ENCODE data around the gene XRCC2.
"Not testable (repeated sequence)": the region's sequence is repeated elsewhere in the genome, so short reads cannot be mapped to it uniquely, and the experiment has no call there.

XRCC2 gene

GRCh38 chr7:152664636-152665035 lies 11.3 kb downstream of the XRCC2 start:
- no peak for DNase-seq (ENCODE audit: low read depth, low spot score)

DNA sequence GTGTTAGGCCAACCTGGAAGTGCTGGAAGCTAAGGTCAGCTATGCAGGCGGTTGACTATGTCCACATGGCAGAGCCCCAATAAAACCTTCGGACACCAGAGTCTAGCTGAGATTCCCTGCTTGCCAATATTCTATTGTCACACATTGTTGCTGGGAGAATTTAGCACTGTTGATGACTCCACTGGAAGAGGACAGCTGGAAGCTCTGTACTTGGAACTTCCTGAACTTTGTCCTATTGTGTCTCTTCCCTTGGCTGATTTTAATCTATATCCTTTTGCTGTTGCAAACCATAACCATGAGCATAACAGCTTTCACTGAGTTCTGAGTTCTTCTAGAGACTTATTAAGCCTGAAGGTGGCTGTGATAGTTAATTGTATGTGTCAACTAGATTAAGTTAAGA lies 12.0 kb downstream of the XRCC2 start:
- DNase-seq (ENCODE audit: low read depth, low spot score) = no peak

DNA sequence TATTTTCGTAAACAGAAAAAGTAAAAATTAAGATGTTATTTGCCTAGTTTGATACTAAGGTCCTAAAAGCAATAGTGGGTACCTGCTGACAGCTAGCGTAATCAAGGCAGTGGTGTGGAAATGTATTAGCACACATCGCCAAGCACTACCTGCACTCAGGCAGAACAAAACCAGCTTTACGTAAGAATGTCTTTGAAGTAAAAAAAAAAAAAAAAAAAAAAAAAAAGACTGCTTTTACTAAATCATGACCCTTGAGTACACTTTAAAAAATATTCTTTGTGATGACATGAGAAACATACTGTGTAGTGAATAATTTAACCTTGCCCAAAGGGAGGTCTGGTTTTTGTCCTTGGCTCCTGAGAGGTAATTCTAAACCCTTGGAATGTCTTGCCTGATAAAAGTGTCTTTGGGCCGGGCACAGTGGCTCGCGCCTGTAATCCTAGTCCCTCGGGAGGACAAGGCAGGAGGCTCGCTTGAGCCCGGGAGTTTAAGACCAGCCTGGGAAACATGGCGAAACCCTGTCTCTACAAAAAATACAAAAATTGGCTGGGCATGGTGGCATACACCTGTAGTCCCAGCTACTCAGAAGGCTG lies 12.7 kb downstream of the XRCC2 start:
- no peak for DNase-seq (ENCODE audit: low read depth, low spot score)

DNA sequence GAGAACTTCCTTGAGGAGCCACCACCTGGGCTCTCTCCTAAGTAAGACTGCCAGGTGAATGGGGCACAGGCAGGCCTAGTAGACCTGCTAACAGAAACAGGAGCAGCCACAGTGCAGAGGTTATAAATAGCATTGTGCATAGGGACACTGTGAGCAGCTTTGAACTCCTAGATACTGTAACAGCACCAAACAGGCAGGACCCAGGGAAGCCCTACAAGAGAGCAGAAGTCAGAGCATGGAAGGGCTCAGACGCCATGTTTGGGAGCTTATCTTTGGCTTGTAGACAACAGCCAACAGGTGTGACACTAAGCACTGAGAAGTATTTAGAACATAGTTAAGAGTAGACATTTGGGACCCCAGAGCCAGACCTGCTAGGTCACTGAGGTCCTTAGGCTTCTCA lies 14.5 kb downstream of the XRCC2 start:
- DNase-seq (ENCODE audit: low read depth, low spot score) = no peak

- DNase-seq (ENCODE audit: low read depth, low spot score) = no peak
These were observed 15.9 kb downstream of the XRCC2 start for GRCh38 chr7:152660021-152660420.

DNA sequence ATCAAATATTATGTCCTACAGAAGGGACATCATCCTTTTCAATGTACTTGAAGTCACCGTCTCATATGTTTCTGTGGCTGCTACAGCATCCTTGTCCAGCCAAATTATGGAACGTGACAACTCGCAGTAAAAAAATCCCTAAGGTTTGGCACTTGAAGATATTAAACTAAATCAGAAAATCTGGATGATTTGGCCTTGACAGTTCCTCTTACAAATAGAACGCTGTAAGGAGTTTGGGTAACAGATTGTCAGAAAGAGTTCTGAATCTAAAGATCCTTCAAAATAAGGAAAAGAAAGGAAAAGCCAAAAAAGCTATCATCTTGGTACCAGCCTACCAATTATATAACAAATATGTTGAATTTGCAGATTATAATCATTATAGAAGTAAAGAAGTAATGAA lies 21.0 kb downstream of the XRCC2 start:
- DNase-seq (ENCODE audit: low read depth, low spot score) = no peak

- DNase-seq (ENCODE audit: low read depth, low spot score) = no peak
These were observed 26.7 kb downstream of the XRCC2 start for GRCh38 chr7:152649220-152649619.

GRCh38 chr7:152647009-152647408 lies 28.9 kb downstream of the XRCC2 start:
- no peak for DNase-seq (ENCODE audit: low read depth, low spot score)

- not testable (repeated sequence) for DNase-seq (ENCODE audit: low read depth, low spot score)
These were observed 29.4 kb downstream of the XRCC2 start for GRCh38 chr7:152646579-152646978.

DNA sequence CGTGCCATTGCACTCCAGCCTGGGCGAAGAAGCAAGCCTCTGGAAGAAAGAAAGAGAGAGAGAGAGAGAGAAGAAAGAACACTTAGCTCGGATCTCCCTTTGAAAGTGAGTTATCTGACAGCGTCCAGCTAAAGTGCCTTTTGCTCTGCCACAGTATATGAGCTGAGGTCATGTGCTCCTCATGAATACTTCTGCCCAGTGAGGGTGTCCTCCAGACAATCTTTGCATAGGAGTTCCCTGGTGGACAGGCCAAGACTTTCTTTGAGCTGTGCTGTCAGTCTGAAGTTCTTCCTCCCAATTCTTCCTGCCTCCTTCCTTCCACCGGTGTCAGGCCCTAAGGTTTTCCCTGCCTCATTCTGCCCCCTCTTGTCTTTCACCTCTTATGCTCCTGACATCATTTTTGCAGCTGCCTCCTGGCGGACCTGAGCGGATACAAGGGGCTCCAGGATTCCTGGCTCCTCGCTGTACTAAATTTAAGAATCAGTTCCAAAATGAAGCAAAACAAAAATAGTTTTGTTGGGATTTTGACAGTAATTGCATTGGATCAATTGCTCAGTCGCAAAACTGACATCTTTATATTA lies 31.9 kb downstream of the XRCC2 start:
- DNase-seq (ENCODE audit: low read depth, low spot score) = no peak

DNA sequence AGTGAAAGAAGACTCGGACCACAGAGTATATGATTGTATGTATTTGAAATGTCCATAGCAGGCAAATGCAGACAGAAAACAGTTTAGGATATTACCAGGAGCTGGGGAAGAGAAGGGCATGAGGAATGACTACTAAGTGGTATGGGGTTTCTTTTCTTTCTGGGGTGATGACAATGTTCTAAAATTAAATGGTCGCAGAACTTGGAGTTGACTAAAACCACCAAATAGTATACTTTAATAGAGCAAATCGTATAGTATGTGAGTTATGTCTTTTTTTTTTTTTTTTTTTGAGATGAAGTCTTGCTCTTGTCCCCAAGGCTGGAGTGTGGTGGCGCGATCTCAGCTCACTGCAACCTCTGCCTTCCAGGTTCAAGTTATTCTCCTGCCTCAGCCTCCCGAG lies 34.6 kb downstream of the XRCC2 start:
- DNase-seq (ENCODE audit: low read depth, low spot score) = no peak

DNA sequence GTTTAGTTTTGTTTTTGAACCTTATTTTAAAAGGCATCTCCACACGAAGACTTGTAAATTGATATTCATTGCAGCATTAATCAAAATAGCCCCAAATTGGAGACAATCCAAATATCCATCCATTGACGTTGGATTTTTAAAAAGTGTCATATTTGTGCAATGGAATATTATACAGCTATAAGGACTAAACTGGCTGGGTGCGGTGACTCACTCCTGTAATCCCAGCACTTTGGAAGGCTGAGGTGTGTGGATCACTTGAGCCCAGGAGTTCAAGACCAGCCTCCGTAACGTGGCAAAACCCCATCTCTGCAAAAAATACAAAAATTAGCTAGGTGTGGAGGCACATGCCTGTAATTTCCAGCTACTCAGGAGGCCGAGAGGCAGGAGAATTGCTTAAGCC lies 35.1 kb downstream of the XRCC2 start:
- DNase-seq (ENCODE audit: low read depth, low spot score) = no peak

DNA sequence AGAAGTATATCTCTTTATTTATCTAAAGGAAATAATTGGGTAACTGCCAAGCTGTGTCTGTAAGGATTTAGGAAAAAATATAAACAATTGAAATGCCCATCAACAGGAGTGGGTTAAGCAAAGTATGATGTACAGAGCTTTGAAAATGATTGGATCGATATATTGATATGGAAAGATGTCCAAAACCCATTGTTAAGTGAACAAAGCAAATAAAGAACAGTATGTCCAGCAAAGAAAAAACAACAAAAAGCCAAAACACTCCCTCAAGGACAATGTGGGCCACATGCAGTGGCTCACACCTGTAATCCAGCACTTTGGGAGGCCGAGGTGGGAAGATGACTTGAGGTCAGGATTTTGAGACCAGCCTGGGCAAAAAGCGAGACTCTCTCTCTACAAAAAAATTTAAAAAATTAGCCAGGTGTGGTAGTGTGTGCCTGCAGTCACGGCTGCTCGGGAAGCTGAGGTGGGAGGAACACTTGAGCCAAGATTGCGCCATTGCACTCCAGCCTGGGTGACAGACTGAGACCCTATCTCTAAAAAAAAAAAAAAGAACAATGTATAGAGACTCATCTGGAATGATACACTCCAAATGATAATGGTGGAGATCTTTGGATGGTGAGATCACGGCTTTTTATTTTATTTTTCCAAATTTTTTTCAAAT lies 37.9 kb downstream of the XRCC2 start:
- DNase-seq (ENCODE audit: low read depth, low spot score) = no peak

GRCh38 chr7:152637161-152637560 lies 38.8 kb downstream of the XRCC2 start:
- DNase-seq (ENCODE audit: low read depth, low spot score) = no peak

- no peak for DNase-seq (ENCODE audit: low read depth, low spot score)
These were observed 39.5 kb downstream of the XRCC2 start for GRCh38 chr7:152636441-152636840.

GRCh38 chr7:152633504-152633903 lies 42.4 kb downstream of the XRCC2 start:
- no peak for DNase-seq (ENCODE audit: low read depth, low spot score)

GRCh38 chr7:152633072-152633471 lies 42.9 kb downstream of the XRCC2 start:
- DNase-seq (ENCODE audit: low read depth, low spot score) = no peak

- not testable (repeated sequence) for DNase-seq (ENCODE audit: low read depth, low spot score)
These were observed 47.2 kb downstream of the XRCC2 start for GRCh38 chr7:152628772-152629171.

DNA sequence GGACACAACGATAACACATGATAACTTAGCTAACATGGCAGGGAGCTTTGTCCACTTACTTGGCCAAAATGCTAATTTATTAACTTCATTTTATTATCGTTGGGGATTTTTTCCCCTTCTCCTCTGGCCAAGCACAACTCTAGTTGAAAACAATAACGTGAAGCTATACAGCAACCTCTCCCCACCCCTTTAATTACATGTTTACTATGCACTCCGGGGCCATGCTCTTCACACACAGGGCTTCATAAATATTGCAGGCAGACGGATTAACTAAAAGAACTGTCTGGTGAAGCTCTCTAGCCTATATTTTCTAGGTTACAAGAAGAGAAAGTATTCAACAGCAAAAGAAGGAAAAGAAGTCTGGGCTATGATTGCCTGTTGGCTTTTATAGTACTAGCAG lies 51.7 kb downstream of the XRCC2 start:
- DNase-seq (ENCODE audit: low read depth, low spot score) = no peak

- no peak for DNase-seq (ENCODE audit: low read depth, low spot score)
These were observed 54.5 kb downstream of the XRCC2 start for GRCh38 chr7:152621426-152621825.

- no peak for DNase-seq (ENCODE audit: low read depth, low spot score)
These were observed 56.8 kb downstream of the XRCC2 start for GRCh38 chr7:152619027-152619739.

GRCh38 chr7:152618427-152618826 lies 57.5 kb downstream of the XRCC2 start:
- no peak for DNase-seq (ENCODE audit: low read depth, low spot score)

DNA sequence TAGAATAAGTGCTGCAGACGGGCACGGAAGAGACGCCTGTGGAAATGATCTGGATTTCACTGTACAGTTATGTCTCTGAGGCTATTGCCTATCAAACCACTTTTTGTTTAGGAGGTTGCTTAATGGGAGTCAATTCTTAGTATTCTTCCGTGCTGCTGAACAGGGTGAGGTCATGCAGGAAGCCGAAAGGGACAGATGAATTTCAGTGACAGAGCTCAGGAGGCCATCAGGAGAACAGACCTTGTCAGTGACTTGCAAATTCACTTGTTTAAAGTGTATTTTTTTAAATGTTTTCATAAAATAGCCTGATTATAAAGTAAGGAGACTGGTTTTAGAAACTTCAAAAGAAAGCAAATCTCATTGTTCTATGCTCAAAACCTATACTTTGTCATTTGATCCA lies 58.9 kb downstream of the XRCC2 start:
- no peak for DNase-seq (ENCODE audit: low read depth, low spot score)
